ENCODE data around the gene ODF2L. TPM values are rescaled to one million over a fixed set of nuclear protein-coding genes. Genes with fewer than 3 reads are reported as not detected.

The ODF2L gene
- total RNA-seq = 143 TPM

GRCh38 chr1:86395751-86396497, at the start of gene ODF2L:
ODF2L (minus strand) TSS chr1:86396323; CDS start chr1:86387027, 9,296 bp downstream.

DNA sequence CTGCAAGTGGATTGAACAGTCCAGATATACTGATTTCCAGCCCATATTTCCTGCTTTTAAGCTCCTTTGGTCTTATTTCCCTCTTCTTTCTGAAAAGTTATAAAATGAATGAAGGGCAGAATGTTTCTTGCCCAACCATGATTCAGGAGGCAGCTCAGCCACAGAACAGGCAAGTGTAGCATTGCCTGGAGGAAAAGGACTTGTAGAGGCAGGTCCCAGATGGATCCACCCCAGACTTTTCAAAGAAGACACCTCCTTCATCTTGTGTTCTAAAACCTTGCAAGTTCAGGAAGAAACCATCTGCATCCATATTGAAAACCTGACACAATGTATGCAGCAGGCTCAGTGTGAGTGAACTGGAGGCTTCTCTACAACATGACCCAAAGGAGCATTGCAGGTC, 27.8 kb upstream of the ODF2L start, which contains the start of gene CLCA2:
Gene CLCA2 (plus strand): TSS at position 299 of the 400 bp plus-strand sequence. CDS start 77 bp downstream, at position 376.

Other genes starting within 250 kb of the ODF2L start
- gene COL24A1, start 239.6 kb downstream of the ODF2L start, total RNA-seq = 6.9 TPM
- gene CLCA2, start 27.8 kb upstream of the ODF2L start, total RNA-seq = 1.3 TPM
- gene CLCA1, start 72.6 kb upstream of the ODF2L start, total RNA-seq = not detected
- gene CLCA4, start 150.8 kb upstream of the ODF2L start, total RNA-seq = not detected